HUDEP-2 (cell line): Measurements from ENCODE around the gene HRH1.
"Not testable (repeated sequence)": the region's sequence is repeated elsewhere in the genome, so short reads cannot be mapped to it uniquely, and the experiment has no call there.

Source experiments
- DNase-seq, 76 experiments: peaks; one replicate each; lab custom pipeline; 2025; ENCODE audit not compliant: unreplicated experiment in 76 of 76; lab: John Stamatoyannopoulos, UW

The HRH1 gene

DNA sequence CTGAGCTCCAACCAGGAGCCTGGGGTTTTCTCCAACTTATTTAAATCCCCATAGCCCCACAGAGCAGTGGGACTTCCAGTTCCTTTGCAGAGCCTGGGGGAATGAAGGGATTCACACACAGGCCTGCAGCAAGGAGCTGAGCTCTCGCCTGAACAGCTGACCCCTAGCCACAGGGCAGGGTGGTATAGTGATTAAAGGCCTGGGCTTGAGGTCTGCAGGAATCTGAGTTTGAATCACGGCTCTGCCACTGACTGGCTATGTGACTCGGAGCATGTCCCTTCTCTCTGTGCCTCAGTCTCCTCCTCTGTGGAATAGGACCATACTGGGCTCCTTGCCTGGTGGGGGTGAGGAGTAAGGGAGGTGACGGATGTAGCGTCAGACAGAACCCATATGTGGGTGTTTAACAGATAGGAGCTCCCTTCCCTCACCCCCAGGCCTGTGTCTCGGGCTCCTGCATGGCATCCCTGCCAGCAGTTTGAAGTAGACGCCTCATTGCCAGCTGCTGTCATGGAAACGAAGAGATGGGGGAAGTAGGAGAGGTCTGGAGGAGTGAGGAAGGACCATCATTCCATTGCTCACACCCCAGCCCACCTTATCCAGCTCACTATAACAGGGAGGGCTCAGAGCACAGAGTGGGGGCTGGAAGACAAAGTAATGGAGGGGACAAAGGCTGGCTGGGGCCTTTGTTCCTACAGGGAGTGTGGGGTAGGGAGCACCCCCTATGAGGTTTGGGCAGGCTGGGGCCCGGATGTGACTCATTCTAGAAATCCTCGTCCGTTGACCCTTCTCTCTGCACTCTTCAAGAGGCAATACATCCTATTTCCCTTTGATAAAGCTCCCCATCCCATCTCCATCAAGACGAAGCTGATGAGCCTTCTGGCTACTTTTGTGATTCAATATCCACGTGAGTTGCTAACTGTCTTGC, 14.8 kb downstream of the HRH1 start:
- DNase-seq: no peak

- no peak for DNase-seq
Measured at GRCh38 chr3:11170052-11170770, 15.9 kb downstream of the HRH1 start.

- DNase-seq: no peak
Measured at GRCh38 chr3:11172096-11172690, 17.9 kb downstream of the HRH1 start.

GRCh38 chr3:11173828-11174465, 19.7 kb downstream of the HRH1 start:
- no peak for DNase-seq

- DNase-seq: no peak
Measured at GRCh38 chr3:11178421-11178820, 24.1 kb downstream of the HRH1 start.

- DNase-seq: not testable (repeated sequence)
Measured at GRCh38 chr3:11184328-11184969, 30.2 kb downstream of the HRH1 start.

DNA sequence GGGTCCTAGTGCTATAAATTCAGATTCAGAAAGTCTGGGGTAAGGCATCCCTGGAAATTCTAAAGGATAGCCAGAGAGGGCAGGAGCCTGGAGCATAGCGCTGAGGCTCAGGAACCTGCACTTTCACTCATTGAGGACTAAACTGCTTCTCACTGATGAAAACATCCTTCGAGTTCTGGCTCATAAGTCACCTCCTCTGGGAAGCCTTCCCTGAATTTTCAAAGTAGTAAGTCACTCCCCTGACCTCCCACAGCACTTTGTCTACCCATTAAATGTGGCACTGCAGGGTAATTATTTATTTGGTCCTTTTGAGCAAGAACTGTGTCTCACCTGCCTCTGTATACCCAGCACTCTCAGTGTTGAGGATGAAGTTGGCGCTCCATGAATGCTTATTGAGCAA, 30.9 kb downstream of the HRH1 start:
- no peak for DNase-seq

DNA sequence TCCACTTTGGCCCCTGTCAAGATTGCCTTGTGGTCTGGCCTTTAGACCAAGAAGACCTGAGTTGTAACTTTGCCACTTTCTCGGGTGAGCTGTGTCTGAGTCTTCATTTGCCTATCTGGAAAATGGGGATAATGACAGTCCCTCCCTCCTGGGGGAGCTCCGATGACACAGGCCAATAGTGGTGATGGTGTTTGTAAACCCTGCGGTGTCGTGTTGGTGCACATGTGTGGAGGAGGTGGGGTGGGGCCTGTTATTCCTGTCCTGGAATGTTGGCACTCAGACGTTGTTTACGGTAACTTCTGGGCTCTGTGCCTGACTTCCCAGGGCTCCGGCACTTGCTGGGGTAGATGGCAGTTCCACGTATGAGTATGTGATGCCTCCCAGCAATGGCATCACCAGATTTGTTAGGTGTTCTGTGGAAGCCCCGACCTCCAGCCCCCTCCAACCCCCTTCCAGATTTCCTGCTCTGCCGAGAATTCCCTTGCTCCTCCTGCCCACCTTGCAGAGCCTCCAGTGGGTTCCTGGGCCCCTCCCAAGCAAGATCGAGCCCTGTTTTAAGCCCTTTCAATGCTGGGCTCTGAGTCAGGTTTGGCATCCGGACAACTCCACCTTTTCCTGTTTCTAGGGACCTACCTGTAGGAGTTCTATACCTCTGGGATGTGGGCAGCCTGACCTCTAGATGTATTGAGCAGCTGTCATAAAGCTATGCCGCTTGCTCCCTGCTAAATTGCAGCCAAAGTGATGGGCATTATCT, 31.4 kb downstream of the HRH1 start:
- no peak for DNase-seq

GRCh38 chr3:11186318-11186692, 32.0 kb downstream of the HRH1 start:
- no peak for DNase-seq

- DNase-seq: no peak
Measured at GRCh38 chr3:11186771-11187191, 32.5 kb downstream of the HRH1 start.

GRCh38 chr3:11187681-11188080, 33.4 kb downstream of the HRH1 start:
- no peak for DNase-seq

GRCh38 chr3:11188231-11188630, 33.9 kb downstream of the HRH1 start:
- DNase-seq: no peak

DNA sequence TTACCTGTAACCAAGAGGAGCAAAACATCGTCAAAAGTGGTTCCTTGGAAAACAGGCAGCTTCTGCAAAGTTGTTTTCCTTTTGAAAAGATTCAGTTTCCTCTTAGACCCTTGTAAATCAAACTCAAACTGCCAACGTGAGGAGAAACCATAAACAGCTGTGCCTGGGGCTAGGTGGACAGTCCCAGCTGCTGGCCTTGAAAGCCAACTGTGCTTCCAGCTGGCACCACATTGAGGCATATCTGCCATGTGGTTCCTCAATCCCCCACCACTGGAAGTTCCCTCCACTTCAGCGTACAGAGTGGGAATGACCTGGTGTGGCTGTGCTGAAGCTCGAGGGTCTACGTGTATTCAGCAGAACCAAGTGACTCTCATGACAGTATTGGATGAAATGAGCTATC, 40.9 kb downstream of the HRH1 start:
- DNase-seq: no peak

DNA sequence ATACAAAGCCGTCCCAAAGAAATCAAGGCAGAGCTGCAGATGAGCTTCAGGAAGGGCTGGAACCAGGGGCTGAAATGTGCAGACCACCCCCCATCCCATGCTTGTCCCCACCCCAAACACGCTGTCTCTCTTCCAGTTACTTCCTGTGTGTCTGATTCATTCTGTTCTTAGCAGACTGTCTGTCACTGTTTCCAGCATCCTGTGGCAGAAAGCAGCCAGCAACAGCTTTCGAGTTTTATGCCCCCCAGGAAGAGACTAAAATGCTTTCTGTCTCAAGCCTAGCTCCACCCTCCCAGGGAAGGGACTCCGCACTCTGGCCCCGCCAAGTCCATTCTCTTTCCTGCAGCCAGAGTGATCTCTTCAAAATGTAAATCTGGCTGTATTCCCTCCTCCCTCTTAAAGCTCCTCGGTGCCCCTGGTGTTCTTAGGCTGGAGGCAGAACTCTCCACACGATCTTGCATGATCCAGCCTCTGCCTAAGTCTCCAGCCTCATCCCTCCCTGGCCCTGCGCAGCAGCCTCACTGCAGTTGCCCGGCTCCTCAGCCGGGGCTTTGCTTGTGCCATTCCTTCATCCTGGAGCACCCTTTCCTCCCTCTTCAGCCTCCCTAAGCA, 41.5 kb downstream of the HRH1 start:
- DNase-seq: no peak

DNA sequence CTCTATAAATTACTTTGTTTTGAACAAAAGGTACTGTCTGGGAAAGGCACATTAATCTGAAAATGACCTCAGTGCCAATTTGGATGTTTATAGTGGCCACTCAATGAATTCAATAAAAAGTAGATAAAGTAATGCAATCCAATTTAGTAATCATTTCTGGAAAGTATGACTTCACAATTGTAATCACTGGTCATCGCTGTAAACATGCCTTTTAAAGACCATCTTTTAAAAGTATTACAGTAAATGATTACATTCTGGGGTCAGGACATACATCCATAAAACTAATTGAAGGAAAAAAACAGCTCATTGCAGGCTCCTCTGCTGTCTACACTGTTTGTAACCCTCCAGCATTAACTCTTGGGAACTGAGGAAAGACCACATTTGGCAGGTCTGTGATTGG, 43.2 kb downstream of the HRH1 start:
- no peak for DNase-seq

DNA sequence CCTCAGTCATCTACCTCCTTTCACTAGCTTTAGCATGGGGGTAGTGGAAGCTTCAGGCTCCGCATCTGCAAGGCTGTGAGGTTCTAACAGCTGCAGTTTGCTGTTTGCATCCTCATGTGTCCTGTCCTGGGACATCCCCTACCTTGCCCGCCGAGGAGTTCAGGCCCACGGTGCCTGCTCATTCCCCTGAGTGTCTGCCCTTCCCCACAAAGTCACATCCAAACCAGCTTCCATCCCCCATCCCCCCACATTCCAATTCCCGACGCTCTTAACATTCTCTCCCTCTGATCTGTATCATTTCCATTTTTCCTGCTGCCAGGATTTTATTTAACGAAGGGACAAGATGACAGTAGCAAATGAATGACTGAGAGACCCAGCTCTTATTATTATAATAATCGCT, 43.8 kb downstream of the HRH1 start:
- DNase-seq: no peak

- no peak for DNase-seq
Measured at GRCh38 chr3:11198495-11198894, 44.2 kb downstream of the HRH1 start.

- DNase-seq: no peak
Measured at GRCh38 chr3:11199902-11200845, 45.9 kb downstream of the HRH1 start.
